ENCODE results near the gene ARPC4. TPM values are rescaled to one million over a fixed set of nuclear protein-coding genes. Genes with fewer than 3 reads are reported as not detected.
"Not testable (repeated sequence)": the region's sequence is repeated elsewhere in the genome, so short reads cannot be mapped to it uniquely, and the experiment has no call there.

ARPC4 gene
- total RNA-seq, 1 donor from 2014 or later, result 156 TPM

DNA sequence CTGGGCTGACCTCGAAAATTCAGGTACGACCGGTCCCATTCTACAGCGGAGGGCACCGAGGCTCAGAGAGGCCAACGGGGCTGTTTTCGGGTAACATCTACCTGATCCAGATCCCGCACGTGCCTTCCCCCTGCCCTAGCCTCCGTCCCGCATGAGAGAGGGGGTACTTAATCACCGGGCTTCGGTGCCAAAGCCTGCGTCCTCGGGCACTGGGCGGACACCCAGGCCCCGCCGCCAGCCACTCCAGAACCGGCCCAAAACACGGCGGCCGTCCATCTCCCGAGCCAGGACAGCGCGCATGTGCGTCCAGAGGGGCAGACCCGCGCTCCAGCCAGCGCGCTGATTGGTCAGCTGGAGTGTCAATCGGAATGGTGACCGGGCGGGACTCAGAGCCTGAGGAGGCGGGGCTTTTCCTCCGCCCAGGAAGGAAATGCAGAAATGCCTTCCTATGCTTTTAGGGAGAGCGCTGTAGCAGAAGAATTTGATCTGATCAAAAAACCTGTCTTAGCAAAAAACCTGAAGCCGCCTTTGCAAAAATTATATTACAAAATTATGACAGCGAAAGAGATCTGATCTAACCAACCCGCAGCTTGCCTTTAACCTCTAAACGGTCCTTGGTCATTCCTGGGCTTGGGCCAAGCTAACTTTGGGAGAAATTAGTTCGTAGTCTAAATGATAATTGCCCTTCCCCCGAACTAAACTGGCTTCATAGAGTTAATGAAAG, 51.0 kb downstream of the ARPC4 start, which contains the start of gene RPUSD3:
TSS of gene RPUSD3 (minus strand) at position 294 of the 724 bp plus-strand sequence. CDS start at position 276, 18 bp downstream.
- peak; percentile 99 for DNase-seq (ENCODE audit: low read depth, low spot score)
- H3K4me1 Mint-ChIP-seq, result peaks cover 24% of the 10 kb centered on the region
- H3K9me3 Mint-ChIP-seq, result no peaks in the 10 kb centered on the region
- H3K27ac Mint-ChIP-seq (ENCODE audit: unreplicated experiment), result peak within 1 kb of the TSS; percentile 90
- TF ChIP-seq, protein P1, sequence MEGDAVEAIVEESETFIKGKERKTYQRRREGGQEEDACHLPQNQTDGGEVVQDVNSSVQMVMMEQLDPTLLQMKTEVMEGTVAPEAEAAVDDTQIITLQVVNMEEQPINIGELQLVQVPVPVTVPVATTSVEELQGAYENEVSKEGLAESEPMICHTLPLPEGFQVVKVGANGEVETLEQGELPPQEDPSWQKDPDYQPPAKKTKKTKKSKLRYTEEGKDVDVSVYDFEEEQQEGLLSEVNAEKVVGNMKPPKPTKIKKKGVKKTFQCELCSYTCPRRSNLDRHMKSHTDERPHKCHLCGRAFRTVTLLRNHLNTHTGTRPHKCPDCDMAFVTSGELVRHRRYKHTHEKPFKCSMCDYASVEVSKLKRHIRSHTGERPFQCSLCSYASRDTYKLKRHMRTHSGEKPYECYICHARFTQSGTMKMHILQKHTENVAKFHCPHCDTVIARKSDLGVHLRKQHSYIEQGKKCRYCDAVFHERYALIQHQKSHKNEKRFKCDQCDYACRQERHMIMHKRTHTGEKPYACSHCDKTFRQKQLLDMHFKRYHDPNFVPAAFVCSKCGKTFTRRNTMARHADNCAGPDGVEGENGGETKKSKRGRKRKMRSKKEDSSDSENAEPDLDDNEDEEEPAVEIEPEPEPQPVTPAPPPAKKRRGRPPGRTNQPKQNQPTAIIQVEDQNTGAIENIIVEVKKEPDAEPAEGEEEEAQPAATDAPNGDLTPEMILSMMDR (conservative IDR thresholded peaks at IDR 0.05), result no peak
- peaks cover 8% of the 10 kb centered on the region for H3K36me3 Mint-ChIP-seq (ENCODE audit: low read depth)
- H3K4me3 Mint-ChIP-seq, result peak within 1 kb of the TSS; percentile 99
- H3K27me3 Mint-ChIP-seq (ENCODE audit: low read depth), result no peaks in the 10 kb centered on the region

DNA sequence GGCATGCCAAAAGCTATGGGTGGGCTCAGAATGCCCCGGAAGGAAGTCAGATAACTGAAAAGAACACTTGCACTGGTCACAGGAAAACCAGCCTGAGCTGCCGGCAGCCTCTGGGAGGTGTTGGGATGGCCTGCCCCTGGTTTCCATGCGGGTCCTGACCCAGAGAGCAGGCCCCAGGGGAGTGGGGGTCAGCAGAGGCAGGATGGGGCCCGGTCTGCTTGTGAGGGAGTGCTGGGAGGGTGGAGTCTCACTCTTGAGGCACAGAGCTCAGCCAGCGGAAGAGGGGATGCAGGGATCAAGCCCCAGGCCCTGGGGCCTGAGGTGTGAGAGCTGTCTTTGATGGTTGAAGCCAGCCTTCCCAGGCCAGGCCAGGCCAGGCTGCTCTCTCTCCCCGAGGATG, 53.3 kb downstream of the ARPC4 start:
- H3K36me3 Mint-ChIP-seq (ENCODE audit: low read depth), result peaks cover 6% of the 10 kb centered on the region
- H3K4me3 Mint-ChIP-seq, result peak overlapping the region; percentile 57
- no peak overlapping the region for H3K27ac Mint-ChIP-seq (ENCODE audit: unreplicated experiment)
- TF ChIP-seq, protein P1 (conservative IDR thresholded peaks at IDR 0.05), result no peak
- DNase-seq (ENCODE audit: low read depth, low spot score), result peak; percentile 20
- peaks cover 32% of the 10 kb centered on the region for H3K4me1 Mint-ChIP-seq
- no peaks in the 10 kb centered on the region for H3K27me3 Mint-ChIP-seq (ENCODE audit: low read depth)
- no peaks in the 10 kb centered on the region for H3K9me3 Mint-ChIP-seq

DNA sequence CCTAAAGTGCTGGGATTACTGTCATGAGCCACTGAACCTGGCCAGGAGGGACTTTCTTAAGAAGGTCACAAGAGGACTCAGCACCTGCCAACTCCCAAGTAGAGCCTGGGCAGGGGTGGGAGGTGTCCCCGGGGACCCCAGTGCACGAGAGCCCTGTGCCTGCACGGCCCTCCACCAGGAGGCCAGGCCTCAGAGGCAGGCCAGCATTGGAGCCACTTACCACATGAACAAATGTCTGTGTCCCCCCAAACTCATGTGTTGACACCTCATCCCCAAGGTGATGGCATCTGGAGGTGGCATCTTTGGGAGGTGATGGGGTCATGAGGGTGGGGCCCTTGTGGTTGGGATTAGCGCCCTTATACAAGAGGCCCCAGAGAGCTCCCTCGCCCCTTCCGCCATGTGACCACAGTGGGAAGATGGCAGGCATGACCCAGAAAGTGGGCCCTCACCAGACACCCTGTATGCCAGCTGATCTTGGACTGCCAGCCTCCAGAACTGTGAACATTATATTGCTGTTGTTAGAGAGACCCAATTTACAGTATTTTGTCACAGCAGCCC, 54.1 kb downstream of the ARPC4 start:
- peaks cover 5% of the 10 kb centered on the region for H3K36me3 Mint-ChIP-seq (ENCODE audit: low read depth)
- TF ChIP-seq, protein P1 (conservative IDR thresholded peaks at IDR 0.05), result no peak

DNA sequence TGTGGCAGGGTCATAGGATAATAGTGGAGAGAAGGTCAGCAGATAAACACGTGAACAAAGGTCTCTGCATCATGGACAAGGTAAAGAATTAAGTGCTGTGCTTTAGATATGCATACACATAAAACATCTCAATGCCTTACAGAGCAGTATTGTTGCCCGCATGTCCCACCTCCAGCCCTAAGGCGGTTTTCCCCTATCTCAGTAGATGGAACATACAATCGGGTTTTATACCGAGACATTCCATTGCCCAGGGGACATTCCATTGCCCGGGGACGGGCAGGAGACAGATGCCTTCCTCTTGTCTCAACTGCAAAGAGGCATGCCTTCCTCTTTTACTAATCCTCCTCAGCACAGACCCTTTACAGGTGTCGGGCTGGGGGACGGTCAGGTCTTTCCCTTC, 55.0 kb downstream of the ARPC4 start:
- DNase-seq (ENCODE audit: low read depth, low spot score); H3K36me3 Mint-ChIP-seq (ENCODE audit: low read depth); H3K27me3 Mint-ChIP-seq (ENCODE audit: low read depth); H3K27ac Mint-ChIP-seq (ENCODE audit: unreplicated experiment); H3K9me3 Mint-ChIP-seq; H3K4me3 Mint-ChIP-seq: not testable (repeated sequence)
- H3K4me1 Mint-ChIP-seq, result peaks cover 30% of the 10 kb centered on the region

More for the DNA sequence above, 54.1 kb downstream of the ARPC4 start:
- Mint-ChIP-seq H3K27ac (ENCODE audit: unreplicated experiment) (no peak overlapping the region), H3K4me1 (peaks cover 37% of the 10 kb centered on the region), H3K27me3 (ENCODE audit: low read depth) (no peaks in the 10 kb centered on the region), H3K9me3 (no peaks in the 10 kb centered on the region), H3K4me3 (no peak overlapping the region)
- no peak for DNase-seq (ENCODE audit: low read depth, low spot score)

DNA sequence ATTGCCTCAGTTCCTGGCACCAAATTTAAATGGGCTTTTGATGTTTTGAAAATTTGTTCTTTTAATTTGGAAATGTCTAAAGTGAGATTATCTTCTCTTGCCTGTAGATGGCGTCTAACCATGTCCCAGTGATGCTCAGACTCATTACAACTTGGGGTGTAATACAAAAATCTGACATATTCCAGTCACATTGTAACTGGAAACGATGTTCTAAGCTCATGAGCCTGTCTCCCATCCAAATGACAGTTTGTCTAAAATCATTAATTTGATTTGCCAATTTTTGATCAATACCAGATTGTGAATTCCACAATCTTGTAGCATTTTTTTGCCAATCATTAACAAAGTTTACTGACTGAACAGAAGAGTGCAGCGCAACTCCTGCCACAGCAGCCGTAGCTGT, 56.0 kb downstream of the ARPC4 start:
- not testable (repeated sequence) for H3K9me3 Mint-ChIP-seq; H3K27me3 Mint-ChIP-seq (ENCODE audit: low read depth); DNase-seq (ENCODE audit: low read depth, low spot score); H3K36me3 Mint-ChIP-seq (ENCODE audit: low read depth); H3K27ac Mint-ChIP-seq (ENCODE audit: unreplicated experiment)
- Mint-ChIP-seq H3K4me3 (peak overlapping the region; percentile 48), H3K4me1 (peaks cover 22% of the 10 kb centered on the region)
- TF ChIP-seq, protein P1 (conservative IDR thresholded peaks at IDR 0.05), result peak; percentile 69

DNA sequence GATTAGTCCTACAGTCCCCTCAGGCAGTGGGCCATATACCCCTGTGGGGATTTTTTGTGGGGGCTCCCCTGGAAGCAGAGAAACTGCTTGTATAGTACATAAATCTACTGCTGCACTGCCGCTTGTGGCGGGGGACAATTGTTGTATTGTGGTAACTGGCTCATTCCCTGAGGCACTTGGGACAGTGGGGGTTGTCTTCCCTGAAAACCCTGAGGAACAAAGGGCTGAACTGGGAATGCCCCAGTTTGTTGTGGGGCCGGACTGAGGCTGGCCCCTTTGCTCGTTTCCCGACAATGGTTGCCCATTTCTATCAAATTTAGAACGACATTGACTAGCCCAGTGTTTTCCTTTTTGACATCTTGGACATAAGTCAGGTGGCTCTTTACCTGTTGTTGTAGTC, 58.5 kb downstream of the ARPC4 start:
- Mint-ChIP-seq H3K4me1 (peaks cover 18% of the 10 kb centered on the region), H3K4me3 (peak overlapping the region; percentile 10)
- not testable (repeated sequence) for H3K27ac Mint-ChIP-seq (ENCODE audit: unreplicated experiment); H3K9me3 Mint-ChIP-seq; DNase-seq (ENCODE audit: low read depth, low spot score); H3K36me3 Mint-ChIP-seq (ENCODE audit: low read depth); H3K27me3 Mint-ChIP-seq (ENCODE audit: low read depth)

DNA sequence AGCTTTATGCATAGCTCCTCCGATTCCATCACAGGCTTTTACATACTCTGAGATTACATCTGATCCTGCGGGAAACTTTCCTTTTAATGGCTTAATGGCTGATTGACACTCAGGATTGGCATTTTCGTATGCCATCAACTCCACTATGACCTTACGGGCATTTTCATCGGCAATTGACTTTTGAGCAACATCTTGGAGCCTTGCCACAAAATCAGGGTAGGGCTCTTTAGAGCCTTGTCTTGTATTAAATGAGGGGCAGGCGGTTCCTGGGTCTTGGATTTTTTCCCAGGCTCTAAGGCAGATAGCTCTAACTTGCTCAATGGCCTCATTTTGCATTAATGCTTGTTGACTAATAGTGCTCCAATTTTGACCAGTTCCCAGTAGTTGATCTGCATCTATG, 59.0 kb downstream of the ARPC4 start:
- H3K36me3 Mint-ChIP-seq (ENCODE audit: low read depth); H3K27ac Mint-ChIP-seq (ENCODE audit: unreplicated experiment); H3K9me3 Mint-ChIP-seq; H3K4me3 Mint-ChIP-seq; DNase-seq (ENCODE audit: low read depth, low spot score); H3K27me3 Mint-ChIP-seq (ENCODE audit: low read depth): not testable (repeated sequence)
- peaks cover 18% of the 10 kb centered on the region for H3K4me1 Mint-ChIP-seq
